Hematopoietic multipotent progenitor cell treated with erythropoietin and hydrocortisone succinate and interleukin-3 and kit ligand, for 8 days (in vitro differentiated cells): ENCODE data around the gene FNDC3B.
"Not testable (repeated sequence)": the region's sequence is repeated elsewhere in the genome, so short reads cannot be mapped to it uniquely, and the experiment has no call there.

Experiments used
- DNase-seq: peaks from one replicate; pipeline ENCODE4 v3.0.0-alpha.2; 2015

Gene FNDC3B

GRCh38 chr3:172222478-172223071 is 183.2 kb downstream of the FNDC3B start:
- DNase-seq, result no peak

GRCh38 chr3:172223870-172224269 is 184.5 kb downstream of the FNDC3B start:
- DNase-seq, result no peak

DNA sequence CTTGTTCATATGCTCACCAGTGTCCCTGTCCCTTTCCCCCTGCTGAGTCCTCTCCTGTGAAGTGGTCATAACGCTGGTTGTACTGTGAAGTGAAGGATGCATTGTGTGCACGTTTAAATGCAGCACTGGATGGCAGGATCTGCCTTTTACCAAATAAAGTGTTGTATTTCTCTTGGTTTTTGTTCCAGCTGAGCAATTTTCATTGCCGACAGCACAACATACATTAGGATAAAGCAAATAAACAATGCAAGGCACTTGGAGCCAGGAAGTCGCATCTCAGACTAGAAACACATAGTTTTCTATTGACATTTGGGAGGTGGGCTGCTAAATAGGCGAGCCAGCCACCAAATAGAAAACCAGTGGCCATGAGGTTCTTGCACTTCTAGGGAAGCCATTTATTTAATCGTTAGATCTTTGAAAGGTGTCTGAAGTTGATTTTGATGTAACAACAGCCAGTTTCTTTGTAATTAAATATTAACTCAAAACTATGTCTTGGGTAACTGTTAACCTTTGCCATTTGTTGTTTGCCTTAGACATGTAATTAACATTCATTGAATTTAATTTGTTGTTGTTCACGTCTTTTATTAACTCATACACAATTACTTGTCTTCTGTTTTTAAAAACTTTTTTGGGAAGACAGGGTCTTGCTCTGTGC is 185.3 kb downstream of the FNDC3B start:
- DNase-seq, result no peak

- no peak for DNase-seq
Measured at GRCh38 chr3:172225215-172225707, 185.9 kb downstream of the FNDC3B start.

- DNase-seq, result no peak
Measured at GRCh38 chr3:172226831-172227230, 187.5 kb downstream of the FNDC3B start.

DNA sequence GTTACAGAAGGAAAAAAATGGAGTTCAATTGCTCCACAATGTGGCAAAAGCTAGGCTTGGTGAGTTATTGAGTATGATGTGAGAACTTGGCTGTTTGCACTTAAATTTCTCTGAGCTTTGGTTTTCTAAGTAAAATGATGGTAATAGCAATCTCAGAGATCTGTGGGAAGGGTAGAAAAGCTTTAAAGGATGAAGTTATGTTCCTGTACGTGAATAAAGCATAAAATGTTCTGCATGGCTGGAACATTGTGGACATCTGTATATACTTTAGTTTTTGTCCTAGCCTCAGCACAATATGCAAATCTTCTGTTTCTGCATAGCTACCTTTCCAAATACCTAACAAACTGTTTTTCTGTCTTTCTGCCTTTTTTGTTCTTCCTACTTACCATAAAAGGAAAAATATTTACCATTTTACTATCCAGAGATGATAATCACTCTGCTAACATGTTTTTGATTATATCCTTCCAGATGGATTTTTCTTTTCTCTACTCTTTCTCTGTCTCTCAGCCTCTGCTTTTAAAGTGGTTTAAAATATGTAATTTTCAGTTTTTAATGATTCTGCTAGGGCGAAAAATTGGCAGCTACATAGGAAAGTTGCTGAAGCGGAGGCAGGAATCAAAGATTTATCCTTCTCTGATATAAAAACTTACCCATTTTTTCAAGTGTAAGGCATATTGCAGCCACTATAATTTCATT is 188.1 kb downstream of the FNDC3B start:
- DNase-seq, result no peak

- no peak for DNase-seq
Measured at GRCh38 chr3:172228036-172228415, 188.6 kb downstream of the FNDC3B start.

DNA sequence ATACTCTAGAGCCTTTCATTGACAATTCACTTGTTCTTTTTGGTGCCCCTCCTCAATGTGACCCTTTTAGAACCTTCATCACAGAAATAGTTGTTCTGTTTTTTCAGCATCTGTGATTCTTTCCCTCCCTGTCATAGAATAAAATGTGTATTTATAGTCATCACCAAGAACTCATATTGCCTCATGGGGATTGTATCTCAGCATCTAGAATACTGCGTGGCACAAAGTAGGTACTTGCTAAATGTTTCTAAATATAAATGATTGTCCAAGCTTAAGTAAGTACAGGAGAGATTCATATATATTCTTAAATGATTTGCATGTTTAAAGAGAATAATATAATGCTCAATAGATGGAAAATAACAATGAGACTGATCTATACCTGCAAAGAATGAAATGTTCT is 190.1 kb downstream of the FNDC3B start:
- no peak for DNase-seq

DNA sequence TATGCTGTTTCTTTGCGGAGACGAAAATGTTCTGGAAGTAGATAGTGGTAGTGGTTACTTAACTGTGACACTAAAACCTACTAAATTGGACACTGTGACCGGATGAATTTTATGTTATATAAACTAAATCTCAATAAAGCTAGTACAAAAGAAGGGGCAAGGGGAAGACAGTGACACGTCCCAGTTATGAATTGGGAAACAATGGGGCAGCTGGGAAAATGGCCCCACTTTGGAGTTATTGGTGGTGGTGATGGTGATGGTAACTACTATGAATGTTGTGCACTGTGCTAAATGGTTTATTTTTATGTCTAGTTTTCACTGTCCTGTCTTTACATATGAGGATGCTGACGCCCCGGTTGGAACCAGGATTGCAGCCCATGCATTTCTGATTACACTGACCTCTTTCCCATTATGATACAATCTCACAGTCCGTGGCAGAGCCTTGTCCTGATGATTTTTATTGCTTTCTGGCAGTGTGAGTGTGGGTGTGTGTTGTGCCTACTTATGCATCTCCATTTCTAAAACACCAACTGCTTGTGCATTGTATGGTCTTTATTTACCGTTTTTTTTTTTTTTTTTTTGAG is 192.0 kb downstream of the FNDC3B start:
- no peak for DNase-seq

DNA sequence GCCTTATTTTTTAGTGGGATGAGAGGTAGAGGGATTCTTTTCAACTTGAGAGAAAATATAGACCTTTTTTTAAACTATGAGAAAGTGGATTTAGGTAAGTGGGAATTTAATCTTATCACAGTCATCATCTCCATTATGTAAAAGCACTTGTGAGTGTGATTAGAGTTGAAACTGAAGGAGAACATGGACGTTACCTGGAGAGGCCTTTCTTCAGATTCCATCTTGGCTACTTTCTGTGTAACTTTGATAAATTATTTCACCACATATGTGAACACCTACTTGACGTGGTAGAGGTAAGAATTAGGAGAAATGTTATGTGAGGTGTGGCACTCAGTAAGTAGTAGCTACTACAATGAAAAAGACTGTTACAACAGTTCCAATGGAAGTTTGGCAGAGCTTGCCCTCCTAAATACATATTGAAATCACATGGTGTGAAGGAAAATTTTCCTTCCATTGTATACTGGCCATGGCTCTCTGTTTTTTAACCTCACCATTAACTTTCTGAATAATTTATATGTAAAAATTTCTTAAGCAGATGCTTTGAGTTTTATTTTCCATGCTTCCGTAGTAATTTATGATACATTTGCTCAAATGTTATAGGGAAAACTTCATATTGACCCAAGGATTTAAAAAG is 193.3 kb downstream of the FNDC3B start:
- no peak for DNase-seq

GRCh38 chr3:172233474-172234277 is 194.3 kb downstream of the FNDC3B start:
- DNase-seq, result no peak

GRCh38 chr3:172235698-172236097 is 196.3 kb downstream of the FNDC3B start:
- DNase-seq, result no peak

DNA sequence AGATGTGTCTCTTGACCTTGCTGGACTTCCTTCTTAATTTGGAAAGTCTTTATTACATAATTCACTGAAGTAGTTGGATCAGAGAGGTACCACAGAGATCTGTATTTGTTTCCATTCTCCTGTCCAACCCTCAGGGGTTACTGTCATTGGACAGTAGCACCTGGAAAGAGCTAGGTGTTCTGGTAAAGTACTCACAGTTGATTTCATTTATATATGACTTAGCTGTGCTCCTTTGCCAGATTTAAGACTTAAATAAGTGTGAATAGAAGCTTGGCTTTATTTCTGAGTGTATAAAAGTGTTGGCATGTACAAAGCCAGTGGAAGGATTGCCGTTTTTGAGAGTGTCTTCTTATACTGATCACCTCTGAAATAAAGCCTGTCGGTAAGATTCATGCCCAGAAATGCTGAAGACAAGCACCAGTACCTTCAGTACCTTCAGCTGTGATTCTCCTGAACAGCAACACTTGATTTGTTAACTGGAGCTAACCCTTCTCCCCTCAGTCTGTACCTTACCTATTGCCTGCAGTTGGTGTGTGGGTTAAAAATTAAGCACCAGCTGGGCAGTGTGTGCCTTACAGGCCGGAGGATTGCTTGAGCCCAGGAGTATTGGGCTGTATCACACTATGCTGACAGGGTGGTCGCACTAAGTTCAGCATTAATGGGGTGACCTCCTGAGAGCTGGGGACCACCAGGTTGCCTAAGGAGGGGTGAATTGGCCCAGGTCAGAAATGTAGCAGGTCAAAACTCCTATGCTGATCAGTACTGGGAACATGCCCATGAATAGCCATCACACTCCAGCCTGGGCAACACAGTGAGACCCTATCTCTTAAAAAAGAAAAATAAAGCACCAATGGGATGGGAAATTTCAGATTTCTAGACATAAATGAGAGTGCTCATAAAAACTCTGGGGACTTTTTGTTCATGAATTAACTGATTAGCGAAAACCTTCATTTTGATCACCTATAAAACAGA is 197.7 kb downstream of the FNDC3B start:
- no peak for DNase-seq

DNA sequence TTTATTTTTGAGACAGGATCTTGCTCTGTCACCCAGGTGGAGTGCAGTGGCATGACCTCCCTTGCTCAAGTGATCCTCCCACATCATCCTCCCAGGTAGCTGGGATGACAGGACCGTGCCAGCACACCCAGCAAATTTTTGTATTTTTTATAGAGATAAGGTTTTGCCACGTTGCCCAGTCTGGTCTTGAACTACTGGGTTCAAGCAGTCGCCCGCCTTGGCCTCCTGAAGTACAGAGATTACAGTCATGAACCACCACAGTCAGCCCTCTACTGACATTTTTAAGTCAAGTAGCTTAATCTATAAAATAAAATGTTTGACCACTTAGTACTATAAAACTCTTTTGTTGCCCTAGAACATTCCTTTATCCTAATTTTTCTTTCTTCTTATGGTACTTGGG is 198.8 kb downstream of the FNDC3B start:
- DNase-seq, result peak; percentile 68

DNA sequence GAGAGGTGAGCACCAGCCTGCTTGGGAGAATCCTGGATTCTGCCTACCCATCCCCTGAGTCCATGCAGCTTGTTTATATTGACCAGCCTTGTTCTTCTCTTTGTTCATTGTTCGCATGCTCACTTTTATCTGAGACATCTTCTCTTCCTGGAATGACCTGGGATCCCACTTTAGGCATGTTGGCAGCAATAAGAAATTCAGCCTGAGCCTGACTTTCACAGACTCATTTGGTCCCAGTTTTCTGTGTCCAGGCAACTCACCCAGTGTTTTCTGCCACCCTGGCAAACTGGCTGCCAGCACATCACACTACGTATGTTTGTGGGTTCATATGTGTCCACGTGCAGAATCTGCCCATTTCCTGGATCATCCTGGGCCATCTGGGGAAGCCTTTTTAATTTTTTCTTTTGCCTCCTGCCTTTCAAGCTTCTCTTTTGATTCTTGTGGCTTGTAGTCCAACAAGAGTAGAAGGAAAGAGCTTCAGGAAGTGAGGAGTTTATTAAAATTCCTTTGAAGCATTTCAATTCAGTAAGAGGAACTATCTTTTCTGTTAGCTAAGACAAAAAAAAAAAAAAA is 199.9 kb downstream of the FNDC3B start:
- no peak for DNase-seq

GRCh38 chr3:172241405-172241804 is 202.0 kb downstream of the FNDC3B start:
- no peak for DNase-seq

- not testable (repeated sequence) for DNase-seq
Measured at GRCh38 chr3:172242471-172242870, 203.1 kb downstream of the FNDC3B start.

- not testable (repeated sequence) for DNase-seq
Measured at GRCh38 chr3:172243376-172243775, 204.0 kb downstream of the FNDC3B start.

GRCh38 chr3:172244011-172244410 is 204.6 kb downstream of the FNDC3B start:
- no peak for DNase-seq

GRCh38 chr3:172245241-172245640 is 205.9 kb downstream of the FNDC3B start:
- DNase-seq, result no peak
